A549 (cell line): ENCODE measurements around the gene NFE2L3.

Experiments used
- CTCF ChIP-seq: fragments of >200 bp; sonication (Bioruptor Twin); formaldehyde crosslinking; IDR thresholded peaks from 3 replicates; pipeline ENCODE4 v1.5.1; 2016
- ESRRA ChIP-seq: fragments of 150-350 bp; IDR thresholded peaks from 2 replicates; pipeline ENCODE4 v1.6.1; 2014; ENCODE audit warnings: mild to moderate bottlenecking, low read length, borderline replicate concordance
- JUNB ChIP-seq: fragments of >200 bp; sonication (Bioruptor Twin); formaldehyde crosslinking; IDR thresholded peaks from 2 replicates; pipeline ENCODE4 v1.6.1; 2016
- SREBF2 ChIP-seq: fragments of 450-650 bp; IDR thresholded peaks from 2 replicates; pipeline ENCODE4 v1.6.1; 2014; ENCODE audit warnings: mild to moderate bottlenecking, moderate library complexity
- TF ChIP-seq, protein P1 (sequence below): fragments of 200-600 bp; sonication (generic); IDR thresholded peaks from 2 replicates; pipeline ENCODE4 v1.6.1; 2016; ENCODE audit warnings: antibody characterized with exemption, mild to moderate bottlenecking, moderate library complexity

DNA sequence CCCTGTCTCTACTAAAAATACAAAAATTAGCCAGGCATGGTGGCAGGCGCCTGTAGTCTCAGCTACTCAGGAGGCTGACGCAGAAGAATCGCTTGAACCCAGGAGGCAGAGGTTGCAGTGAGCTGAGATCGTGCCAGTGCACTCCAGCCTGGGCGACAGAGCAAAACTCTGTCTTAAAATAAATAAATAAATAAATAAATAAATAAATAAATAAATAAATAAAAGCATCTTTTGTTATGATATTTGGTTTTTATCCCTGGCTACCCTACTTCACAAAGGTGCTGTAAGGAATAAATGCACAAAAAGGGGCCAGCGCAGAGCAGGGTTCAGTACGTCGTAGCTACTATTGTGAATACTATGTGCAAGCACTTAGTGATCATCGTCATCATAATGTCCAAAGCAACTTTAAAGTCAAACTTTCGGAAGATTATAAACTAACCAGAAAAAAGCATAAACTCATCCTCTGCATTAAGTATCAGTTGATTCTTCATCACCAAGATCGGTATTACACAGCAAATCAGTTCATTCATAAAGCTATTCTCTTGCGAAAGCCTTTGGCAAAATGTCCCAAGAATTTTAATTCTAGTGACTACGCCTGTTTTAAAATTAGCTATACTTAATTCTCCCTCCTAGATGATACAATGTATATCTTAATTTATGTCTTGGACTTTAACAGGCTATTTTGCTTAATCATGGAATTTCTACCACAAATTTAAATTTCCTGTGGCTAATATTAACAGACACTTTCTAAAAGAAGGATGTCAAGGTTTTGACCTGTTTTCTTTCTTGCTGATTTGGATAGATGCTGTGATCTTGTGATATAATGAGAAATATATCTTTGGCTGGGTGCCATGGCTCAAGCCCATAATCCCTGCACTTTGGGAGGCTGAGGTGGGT lies 7.6 kb upstream of the NFE2L3 start:
- no peak for TF ChIP-seq CTCF
- no peak for TF ChIP-seq JUNB
- no peak for TF ChIP-seq SREBF2
- TF ChIP-seq ESRRA, result no peak
- TF ChIP-seq, protein P1, sequence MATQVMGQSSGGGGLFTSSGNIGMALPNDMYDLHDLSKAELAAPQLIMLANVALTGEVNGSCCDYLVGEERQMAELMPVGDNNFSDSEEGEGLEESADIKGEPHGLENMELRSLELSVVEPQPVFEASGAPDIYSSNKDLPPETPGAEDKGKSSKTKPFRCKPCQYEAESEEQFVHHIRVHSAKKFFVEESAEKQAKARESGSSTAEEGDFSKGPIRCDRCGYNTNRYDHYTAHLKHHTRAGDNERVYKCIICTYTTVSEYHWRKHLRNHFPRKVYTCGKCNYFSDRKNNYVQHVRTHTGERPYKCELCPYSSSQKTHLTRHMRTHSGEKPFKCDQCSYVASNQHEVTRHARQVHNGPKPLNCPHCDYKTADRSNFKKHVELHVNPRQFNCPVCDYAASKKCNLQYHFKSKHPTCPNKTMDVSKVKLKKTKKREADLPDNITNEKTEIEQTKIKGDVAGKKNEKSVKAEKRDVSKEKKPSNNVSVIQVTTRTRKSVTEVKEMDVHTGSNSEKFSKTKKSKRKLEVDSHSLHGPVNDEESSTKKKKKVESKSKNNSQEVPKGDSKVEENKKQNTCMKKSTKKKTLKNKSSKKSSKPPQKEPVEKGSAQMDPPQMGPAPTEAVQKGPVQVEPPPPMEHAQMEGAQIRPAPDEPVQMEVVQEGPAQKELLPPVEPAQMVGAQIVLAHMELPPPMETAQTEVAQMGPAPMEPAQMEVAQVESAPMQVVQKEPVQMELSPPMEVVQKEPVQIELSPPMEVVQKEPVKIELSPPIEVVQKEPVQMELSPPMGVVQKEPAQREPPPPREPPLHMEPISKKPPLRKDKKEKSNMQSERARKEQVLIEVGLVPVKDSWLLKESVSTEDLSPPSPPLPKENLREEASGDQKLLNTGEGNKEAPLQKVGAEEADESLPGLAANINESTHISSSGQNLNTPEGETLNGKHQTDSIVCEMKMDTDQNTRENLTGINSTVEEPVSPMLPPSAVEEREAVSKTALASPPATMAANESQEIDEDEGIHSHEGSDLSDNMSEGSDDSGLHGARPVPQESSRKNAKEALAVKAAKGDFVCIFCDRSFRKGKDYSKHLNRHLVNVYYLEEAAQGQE, result no peak
